ENCODE results near the gene SLC35D1.
"Not testable (repeated sequence)": the region's sequence is repeated elsewhere in the genome, so short reads cannot be mapped to it uniquely, and the experiment has no call there.

The SLC35D1 gene

DNA sequence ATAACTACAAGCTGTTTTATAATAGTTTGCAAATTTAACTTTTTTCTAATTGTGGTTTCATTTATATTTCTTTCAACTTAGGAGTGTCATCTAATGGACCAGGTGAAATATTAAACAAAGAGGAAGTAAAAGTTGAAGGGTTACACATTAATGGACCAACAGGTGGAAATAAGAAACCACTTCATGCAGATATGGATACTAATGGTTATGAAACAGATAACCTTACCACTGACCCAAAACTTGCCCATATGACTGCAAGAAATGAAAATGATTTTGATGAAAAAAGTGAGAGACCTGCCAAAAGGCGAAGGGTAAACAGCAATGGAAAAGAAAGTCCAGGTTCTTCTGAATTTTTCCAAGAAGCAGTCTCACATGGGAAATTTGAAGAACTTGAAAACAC, 69.5 kb downstream of the SLC35D1 start:
- no peak for DNase-seq (ENCODE audit: low read depth)
- no peak overlapping the region for H3K4me3 ChIP-seq (ENCODE audit: control insufficient read depth, low read depth, low read length)
- no peak for TF ChIP-seq CTCF (IDR thresholded peaks at IDR 0.05; ENCODE audit: control insufficient read depth, insufficient read depth, low read depth, low read length, missing control alignments)

DNA sequence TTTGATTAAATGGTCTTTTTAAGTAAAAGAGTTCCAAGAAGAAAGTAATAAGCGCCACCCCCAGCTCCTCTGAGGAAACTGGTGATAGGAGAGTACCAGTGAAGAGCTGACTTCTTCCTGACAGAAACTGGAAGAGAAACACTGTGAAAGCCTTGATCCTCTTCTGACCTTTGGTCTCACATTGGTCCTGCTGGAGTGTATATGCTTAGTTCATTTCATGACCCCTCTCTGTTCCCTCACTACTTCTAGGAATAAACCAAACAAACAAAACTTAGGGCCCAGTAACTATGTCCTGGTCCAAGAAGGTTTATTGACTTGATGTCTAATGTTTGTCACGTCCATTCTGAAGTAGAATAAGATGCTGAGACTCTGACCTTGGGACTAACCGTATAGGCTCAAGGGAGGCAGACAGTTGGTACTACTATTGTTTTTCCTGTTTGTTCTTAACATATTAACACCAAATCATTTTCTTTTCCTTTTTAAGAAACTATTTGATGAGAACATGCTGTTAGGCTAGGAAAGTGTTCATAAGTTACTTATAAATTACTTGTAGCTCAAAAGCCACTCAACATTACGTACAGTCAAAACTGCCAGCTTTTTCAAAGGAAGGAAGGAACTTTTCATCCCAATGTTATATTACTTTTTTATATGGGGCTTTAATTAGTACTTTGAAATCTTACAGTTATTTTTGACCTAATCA, 71.2 kb downstream of the SLC35D1 start:
- H3K4me3 ChIP-seq (ENCODE audit: control insufficient read depth, low read depth, low read length), result no peak overlapping the region
- DNase-seq (ENCODE audit: low read depth), result no peak
- no peak for TF ChIP-seq CTCF (IDR thresholded peaks at IDR 0.05; ENCODE audit: control insufficient read depth, insufficient read depth, low read depth, low read length, missing control alignments)

- no peak overlapping the region for H3K4me3 ChIP-seq (ENCODE audit: control insufficient read depth, low read depth, low read length)
- TF ChIP-seq CTCF (IDR thresholded peaks at IDR 0.05; ENCODE audit: control insufficient read depth, insufficient read depth, low read depth, low read length, missing control alignments), result no peak
- no peak for DNase-seq (ENCODE audit: low read depth)
These were observed 72.3 kb downstream of the SLC35D1 start for GRCh38 chr1:66981679-66982078.

DNA sequence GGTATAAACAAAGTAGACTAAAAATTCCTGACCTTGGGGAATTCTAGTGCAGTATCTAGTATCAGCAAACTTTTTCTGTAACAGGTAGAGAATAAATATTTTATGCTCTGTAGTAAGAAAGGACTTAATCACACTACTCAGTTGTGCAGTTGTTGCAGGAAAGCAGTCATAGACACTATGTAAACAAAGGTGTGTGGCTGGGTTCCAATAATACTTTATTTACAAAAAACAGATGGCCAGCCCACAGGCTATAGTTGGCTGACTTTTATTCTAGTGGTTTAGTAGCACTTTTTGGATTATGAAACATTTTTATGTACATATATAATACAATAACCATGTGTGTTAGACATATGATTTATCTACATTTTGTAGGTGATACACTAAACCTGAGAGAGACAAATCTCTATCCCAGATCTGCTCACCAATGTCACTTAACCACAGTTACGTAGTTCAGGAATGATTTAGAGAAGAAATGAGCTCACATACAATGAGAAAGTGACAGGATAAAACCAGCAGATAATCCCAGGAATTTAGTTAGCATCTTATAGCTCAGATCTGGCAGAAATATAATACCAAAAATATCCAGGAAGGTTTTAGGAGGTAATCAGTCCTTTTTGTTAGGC, 73.1 kb downstream of the SLC35D1 start:
- no peak for DNase-seq (ENCODE audit: low read depth)
- no peak for TF ChIP-seq CTCF (IDR thresholded peaks at IDR 0.05; ENCODE audit: control insufficient read depth, insufficient read depth, low read depth, low read length, missing control alignments)
- no peak overlapping the region for H3K4me3 ChIP-seq (ENCODE audit: control insufficient read depth, low read depth, low read length)

DNA sequence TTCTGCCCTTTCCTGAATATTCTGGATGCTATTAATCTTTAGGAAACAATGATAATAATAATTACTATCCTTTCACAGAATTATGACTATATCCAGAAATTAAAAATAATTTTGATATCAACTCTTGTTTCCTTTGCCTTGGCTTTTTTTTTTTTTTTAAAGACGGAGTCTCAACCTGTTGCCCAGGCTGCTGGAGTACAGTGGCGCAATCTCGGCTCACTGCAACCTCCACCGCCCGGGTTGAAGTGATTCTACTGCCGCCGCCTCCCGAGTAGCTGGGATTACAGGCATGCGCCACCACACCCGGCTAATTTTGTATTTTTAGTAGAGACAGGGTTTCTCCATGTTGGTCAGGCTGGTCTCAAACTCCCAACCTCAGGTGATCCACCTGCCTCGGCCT, 74.3 kb downstream of the SLC35D1 start:
- not testable (repeated sequence) for DNase-seq (ENCODE audit: low read depth)

GRCh38 chr1:66978201-66978600, 75.7 kb downstream of the SLC35D1 start:
- no peak for DNase-seq (ENCODE audit: low read depth)
- TF ChIP-seq CTCF (IDR thresholded peaks at IDR 0.05; ENCODE audit: control insufficient read depth, insufficient read depth, low read depth, low read length, missing control alignments), result no peak

More for the DNA sequence above, 74.3 kb downstream of the SLC35D1 start:
- not testable (repeated sequence) for H3K4me3 ChIP-seq (ENCODE audit: control insufficient read depth, low read depth, low read length)

DNA sequence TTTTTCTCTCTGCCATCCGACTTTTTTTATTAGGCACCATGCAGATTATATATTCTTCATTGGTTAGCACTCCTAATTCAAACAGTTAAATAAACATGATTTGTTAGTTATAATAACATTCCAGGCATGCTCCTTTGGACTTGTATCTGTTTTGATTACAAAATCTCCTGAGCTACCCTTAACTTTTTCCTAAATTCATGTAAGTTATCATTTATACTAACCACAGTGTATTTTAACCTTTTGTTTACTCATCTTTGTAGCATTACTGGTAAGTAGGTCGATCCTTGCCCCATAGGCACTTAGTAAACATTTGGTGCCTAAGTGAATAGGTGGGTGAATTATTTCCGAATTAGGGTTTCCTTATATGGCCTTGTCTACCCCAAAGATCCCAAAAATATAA, 85.4 kb downstream of the SLC35D1 start:
- TF ChIP-seq CTCF (IDR thresholded peaks at IDR 0.05; ENCODE audit: control insufficient read depth, insufficient read depth, low read depth, low read length, missing control alignments), result no peak
- no peak for DNase-seq (ENCODE audit: low read depth)
- no peak overlapping the region for H3K4me3 ChIP-seq (ENCODE audit: control insufficient read depth, low read depth, low read length)

More at GRCh38 chr1:66978201-66978600, 75.7 kb downstream of the SLC35D1 start:
- H3K4me3 ChIP-seq (ENCODE audit: control insufficient read depth, low read depth, low read length), result no peak overlapping the region

- not testable (repeated sequence) for DNase-seq (ENCODE audit: low read depth); H3K4me3 ChIP-seq (ENCODE audit: control insufficient read depth, low read depth, low read length)
These were observed 87.6 kb downstream of the SLC35D1 start for GRCh38 chr1:66966188-66966873.

All from AG09309 (cell line).